ENCODE data around the gene AMOTL1.

DNA sequence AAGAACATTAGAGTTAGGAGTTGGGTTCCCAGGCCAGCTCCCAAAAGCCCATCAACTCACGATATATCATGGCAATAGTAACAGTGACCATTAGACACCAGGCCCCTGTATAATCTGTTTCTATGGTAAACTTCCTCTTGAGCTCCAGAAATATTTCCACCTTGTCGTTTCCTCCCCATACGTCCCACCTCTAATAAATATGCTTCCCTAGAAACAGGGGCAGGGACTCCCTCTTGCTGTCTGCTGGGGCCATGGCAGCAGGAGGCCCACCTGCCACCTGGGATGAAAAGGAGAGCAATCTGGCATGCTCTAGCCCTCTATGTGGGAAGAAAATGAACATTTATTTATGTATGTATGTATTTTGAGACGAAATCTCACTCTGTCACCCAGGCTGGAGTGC, 32.2 kb upstream of the AMOTL1 start:
- TF ChIP-seq CTCF (IDR thresholded peaks at IDR 0.05 in 4 of 5, conservative IDR thresholded peaks at IDR 0.05 in 1 of 5): no peak
- TF ChIP-seq POLR2A (IDR thresholded peaks at IDR 0.05): no peak
